ENCODE data around the gene NFE2.
A peak's percentile ranks its signal among the peaks of the same experiment; 100 is the strongest.
"Not testable (repeated sequence)": the region's sequence is repeated elsewhere in the genome, so short reads cannot be mapped to it uniquely, and the experiment has no call there.

Gene NFE2

DNA sequence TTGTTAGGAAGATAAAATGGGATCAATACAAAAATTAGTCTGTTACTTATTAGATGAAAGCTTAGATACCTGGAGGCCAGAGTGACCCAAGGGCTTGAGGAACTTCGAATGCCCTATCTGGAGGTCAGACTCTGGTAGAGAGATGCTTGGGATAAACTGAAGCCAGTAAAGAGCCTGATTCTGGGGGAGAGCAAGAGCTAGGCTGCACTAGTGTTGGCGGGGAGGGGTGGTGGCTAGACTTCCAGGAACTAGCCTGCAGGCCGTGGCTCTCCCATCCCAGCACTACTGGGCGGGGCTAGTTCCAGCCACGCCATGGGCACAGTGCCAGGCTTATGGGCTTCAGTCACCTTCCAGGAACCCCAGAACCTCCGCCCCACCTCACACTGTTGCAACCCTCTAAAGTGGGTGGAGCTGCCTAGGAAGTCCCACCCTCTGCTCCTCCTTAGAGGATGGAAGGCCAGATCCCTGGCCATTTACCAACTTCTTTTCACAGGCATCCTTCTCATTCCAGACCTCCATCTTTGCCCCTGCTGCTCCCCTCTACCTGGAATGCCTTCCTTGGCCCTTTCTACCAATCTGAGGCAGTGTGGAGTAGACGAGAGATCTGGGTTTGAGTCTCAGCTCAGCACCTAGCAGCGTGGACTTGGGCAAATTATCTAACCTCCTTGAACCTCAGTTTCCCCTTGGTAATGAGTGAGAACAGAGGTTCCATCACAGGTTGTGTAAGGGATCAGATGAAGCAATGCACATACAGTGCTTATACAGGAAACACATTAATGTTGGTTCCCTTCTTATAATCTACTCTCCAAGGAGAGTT, 6.3 kb upstream of the NFE2 start:
- peak; percentile 95 for DNase-seq (ENCODE audit: low spot score)

DNA sequence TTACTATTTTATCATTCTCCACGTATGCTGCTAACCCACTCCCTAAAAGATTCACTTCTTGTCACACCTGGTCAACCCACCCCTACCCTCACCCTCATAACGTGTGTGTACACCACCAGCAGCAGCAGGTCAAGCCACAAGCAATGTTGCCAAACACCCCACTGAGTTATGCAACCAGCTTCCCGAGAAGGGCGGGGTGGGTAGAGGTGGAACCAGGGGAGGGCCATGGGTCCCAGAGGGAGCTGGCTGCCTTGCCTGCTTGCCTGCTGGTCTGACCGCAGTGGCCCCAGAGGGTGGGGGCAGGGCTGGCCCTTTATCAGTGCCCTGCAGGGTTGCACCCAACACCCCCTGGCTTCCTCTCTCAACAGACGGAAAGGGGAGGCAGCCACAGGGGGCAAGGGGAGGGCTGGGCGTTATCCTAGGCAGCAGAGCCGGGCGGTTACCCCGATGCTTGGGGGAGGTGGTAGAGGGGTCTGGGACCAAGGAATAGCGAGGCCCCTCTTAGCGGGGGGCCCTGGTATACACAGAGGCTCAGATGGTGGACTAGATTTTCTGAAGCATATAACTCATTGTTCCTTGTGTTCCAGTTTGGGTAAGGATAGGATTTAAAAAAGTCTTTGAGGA, 3.5 kb upstream of the NFE2 start:
- DNase-seq (ENCODE audit: low spot score) = peak; percentile 83

GRCh38 chr12:54303640-54304039, 2.8 kb upstream of the NFE2 start:
- DNase-seq (ENCODE audit: low spot score) = no peak

DNA sequence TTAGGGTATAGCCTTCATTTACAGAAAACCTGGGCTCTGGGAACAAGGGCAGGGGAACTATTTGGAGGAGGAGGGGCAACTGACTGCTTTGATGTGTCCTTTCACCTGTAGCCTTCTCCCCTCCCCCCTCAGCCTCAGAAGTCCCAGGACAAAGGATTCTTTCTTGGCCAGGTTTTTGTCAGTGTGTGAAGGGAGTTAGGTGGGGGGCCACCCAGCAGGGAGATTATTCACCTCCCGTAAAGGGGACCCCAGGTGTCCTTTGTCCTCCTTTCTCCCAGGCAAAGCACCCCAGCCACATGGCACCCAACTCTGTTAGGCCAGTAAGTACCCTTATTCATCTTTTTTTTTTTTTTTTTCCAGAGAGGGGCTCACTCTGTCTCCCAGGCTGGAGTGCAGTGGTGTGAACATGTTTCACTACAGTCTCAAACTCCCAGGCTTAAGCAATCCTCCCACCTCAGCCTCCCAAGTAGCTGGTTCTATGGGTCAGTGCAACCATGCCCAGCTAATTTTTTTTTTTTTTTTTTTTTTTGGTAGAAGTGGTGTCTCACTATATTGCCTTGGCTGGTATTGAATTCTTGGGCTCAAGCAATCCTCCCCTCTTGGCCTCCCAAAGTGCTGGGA, 723 bp upstream of the NFE2 start:
- DNase-seq (ENCODE audit: low spot score) = peak; percentile 94

DNA sequence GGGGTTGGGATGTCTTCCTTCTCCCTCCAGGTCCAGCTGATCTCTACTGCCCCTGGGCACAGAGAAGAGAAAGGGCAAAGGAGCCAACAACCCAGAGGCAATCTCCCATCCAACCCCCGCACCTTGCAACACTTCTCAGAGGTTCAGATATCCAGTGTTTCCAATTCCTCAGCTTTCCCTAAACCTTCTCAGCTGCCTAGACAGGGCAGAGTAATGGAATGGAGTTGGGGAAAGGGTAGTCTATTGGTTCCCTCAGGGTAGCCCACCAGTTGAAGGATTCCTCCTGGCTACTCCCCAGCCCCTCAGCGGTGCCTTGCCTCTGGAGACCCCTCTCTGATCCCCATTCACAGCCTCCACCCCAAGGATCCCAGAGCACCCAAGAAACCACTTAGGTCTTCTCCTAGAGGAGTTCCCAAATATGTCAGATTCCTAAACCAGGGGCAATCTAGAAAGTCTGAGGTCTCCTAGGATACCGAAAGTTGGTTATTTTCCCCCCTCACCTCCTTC, 537 bp downstream of the NFE2 start:
- DNase-seq (ENCODE audit: low spot score) = no peak

DNA sequence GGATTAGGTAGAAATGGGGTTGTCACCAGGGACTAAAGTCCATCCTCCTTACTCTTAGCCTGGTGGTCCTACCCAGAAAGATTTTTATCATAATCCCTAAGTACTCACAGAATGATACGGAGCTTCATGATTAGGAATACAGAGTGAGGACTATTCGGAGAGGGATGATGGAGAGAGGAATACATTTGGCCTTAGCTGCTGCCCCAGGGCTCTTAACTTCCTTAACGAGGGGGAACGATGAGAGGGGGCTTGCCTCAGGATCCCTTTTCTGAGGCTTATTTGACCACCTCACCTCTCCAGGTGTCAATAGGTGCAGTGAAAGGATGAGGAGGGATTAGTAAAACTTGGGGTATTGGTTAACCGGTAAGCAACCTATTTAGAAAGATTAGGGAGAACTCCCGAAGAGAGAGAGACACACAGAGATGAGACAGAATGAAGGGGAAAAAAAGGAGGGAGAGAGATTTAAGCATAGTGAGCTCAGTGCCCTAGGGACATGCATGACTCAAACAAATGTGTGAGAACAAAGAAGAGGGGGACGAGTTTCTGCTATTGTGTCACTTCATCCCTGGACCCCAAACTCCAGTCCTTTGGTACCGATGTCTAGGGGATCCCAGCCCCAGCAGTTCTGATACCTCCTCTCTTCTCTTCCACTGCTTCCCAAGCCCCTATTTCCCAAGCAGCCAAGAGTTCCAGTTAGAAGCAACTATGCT, 1.1 kb downstream of the NFE2 start:
- DNase-seq (ENCODE audit: low spot score) = no peak

DNA sequence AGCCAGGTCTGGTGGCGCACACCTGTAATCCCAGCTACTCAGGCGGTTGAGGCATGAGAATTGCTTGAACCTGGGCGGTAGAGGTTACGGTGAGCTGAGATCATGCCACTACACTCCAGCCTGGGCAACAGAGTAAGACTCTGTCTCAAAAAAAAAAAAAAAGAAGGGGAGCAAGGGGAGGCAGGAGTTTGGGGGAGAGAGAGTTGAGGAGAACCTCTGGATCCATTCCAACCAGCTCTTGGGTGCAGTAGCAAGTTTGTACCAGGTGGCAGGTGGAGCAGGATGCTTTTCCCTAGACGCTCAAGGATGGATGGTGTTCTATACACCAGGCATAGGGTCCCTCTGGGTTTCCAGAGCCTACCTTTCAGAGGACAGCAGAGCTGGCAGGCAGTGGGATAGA, 1.9 kb downstream of the NFE2 start:
- no peak for DNase-seq (ENCODE audit: low spot score)

GRCh38 chr12:54296393-54297099, 4.3 kb downstream of the NFE2 start:
- no peak for DNase-seq (ENCODE audit: low spot score)

GRCh38 chr12:54294953-54295566, 5.8 kb downstream of the NFE2 start:
- no peak for DNase-seq (ENCODE audit: low spot score)

- peak; percentile 66 for DNase-seq (ENCODE audit: low spot score)
Measured at GRCh38 chr12:54294152-54294952, 6.5 kb downstream of the NFE2 start.

GRCh38 chr12:54292931-54293241, 7.9 kb downstream of the NFE2 start:
- no peak for DNase-seq (ENCODE audit: low spot score)

- no peak for DNase-seq (ENCODE audit: low spot score)
Measured at GRCh38 chr12:54292083-54292930, 8.5 kb downstream of the NFE2 start.

- no peak for DNase-seq (ENCODE audit: low spot score)
Measured at GRCh38 chr12:54287261-54288157, 13.3 kb downstream of the NFE2 start.

DNA sequence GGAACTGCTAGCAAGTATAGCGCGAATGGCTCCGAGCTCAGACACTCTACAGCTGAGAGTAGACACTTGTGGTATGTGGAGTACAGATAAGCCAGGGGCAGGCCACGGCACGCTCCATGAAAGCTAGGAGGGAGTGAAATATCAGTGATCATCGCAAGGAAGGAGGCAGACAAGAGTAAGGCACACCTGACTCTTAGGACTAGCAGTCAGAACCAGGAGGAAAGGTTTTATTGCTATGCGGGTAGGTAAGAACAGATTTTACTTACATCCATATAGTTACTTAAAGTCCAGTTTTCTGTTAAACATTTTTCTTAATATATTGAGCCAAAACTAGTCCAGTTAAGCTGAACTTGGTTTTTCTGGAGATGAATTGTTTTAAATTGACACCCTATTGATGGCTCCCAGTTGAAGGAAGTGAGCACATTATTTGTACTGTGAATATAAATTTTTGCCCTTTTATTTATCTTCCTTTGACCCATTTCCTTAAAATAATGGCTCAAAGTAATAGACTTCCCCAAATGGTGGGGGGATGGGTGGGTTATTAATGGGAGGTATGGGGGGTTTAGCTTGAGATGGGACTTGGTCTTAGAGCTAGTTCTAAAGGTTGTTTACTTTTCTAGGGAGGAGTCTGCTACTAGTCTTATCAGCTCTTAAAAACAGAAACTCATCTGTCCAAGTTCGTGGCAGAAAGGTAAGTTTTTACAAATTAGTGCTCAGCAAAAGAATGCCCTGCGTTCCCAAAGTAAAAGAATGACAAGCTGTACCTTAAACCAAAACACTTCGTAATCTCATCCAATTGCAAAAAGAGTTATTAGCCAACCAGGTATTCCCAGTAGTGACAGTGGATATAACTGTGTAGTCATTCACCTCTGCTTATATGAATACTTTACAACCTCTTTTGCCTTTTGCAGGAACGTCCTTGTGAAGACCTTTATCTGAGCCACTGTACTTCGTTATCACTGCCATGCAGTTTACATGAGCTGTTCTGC, 14.5 kb downstream of the NFE2 start:
- no peak for DNase-seq (ENCODE audit: low spot score)

GRCh38 chr12:54285150-54286041, 15.4 kb downstream of the NFE2 start:
- DNase-seq (ENCODE audit: low spot score) = no peak

DNA sequence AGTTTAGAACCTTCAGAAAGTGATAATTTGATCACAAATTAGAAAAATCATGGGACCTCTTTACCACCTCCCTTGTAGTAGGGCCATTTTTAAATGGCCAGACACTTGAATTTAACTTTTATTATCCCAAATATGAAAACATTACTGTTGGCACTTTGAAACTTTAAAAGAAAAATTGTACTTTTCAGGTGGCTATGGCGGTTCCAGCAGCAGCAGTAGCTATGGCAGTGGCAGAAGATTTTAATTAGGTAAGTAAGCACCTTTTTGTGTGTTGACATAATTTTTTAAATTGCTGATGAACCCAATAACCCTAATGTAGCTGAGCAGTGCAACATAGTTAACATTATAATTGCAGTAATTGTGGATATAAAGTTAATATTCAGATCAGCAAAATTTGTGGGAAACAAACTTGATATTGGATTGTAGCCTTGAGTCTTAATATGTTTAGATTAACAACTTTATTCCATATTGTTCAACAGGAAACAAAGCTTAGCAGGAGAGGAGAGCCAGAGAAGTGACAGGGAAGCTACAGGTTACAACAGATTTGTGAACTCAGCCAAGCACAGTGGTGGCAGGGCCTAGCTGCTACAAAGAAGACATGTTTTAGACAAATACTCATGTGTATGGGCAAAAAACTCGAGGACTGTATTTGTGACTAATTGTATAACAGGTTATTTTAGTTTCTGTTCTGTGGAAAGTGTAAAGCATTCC, 16.6 kb downstream of the NFE2 start:
- not testable (repeated sequence) for DNase-seq (ENCODE audit: low spot score)

All from SW480 (cell line).